Fibroblast of lung (primary cell): ENCODE results near the gene EDARADD.

ENCODE experiments used
- EZH2 ChIP-seq: IDR thresholded peaks from 2 replicates; pipeline ENCODE4 v1.5.1; 2012; ENCODE audit warnings: low read length, control low read depth, mild to moderate bottlenecking; ENCODE audit errors: missing control alignments
- TF ChIP-seq, protein P1 (sequence below), 2 donors: IDR thresholded peaks in 1 of 2; conservative IDR thresholded peaks in 1 of 2; 1 replicate in 1 of 2; 2 replicates in 1 of 2; pipeline ENCODE4 v1.5.1; 2011 to 2012; ENCODE audit warnings: low read length in 2 of 2, control low read depth in 1 of 2, inconsistent platforms in 1 of 2, low read depth in 1 of 2, mild to moderate bottlenecking in 1 of 2

- TF ChIP-seq, protein P1, sequence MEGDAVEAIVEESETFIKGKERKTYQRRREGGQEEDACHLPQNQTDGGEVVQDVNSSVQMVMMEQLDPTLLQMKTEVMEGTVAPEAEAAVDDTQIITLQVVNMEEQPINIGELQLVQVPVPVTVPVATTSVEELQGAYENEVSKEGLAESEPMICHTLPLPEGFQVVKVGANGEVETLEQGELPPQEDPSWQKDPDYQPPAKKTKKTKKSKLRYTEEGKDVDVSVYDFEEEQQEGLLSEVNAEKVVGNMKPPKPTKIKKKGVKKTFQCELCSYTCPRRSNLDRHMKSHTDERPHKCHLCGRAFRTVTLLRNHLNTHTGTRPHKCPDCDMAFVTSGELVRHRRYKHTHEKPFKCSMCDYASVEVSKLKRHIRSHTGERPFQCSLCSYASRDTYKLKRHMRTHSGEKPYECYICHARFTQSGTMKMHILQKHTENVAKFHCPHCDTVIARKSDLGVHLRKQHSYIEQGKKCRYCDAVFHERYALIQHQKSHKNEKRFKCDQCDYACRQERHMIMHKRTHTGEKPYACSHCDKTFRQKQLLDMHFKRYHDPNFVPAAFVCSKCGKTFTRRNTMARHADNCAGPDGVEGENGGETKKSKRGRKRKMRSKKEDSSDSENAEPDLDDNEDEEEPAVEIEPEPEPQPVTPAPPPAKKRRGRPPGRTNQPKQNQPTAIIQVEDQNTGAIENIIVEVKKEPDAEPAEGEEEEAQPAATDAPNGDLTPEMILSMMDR (conservative IDR thresholded peaks at IDR 0.05 in 1 of 2, IDR thresholded peaks at IDR 0.05 in 1 of 2; ENCODE audit: low read depth in 1 of 2, low read length in 2 of 2) = no peak
- TF ChIP-seq EZH2 = no peak
These were observed 43.8 kb upstream of the EDARADD start for GRCh38 chr1:236350308-236350707.
